GM21447 (cell line): ENCODE results near the gene SP4.
"Not testable (repeated sequence)": the region's sequence is repeated elsewhere in the genome, so short reads cannot be mapped to it uniquely, and the experiment has no call there.

Experiments
- ATAC-seq: cut with Tn5 transposase; IDR thresholded peaks from one replicate; pipeline ENCODE4 v1.9.1; 2021; ENCODE audit not compliant: unreplicated experiment

The SP4 gene

DNA sequence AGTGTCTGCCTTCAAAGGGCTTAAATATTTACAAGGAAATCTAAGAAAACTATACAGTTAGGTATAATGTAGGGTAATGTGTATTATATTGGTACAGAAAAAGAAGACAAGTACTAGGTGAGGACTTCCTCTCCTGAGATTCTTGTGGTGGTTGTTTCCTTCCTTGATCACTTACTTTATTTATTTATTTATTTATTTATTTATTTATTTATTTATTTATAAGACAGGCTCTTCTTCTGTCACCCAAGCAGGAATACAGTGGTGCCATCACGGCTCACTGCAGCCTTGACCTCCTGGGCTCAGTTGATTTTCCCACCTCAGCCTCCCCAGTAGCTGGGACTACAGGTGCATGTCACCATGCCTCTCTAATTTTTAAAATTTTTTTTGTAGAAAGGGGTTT, 96.8 kb downstream of the SP4 start:
- ATAC-seq = no peak

GRCh38 chr7:21526007-21526406, 98.1 kb downstream of the SP4 start:
- no peak for ATAC-seq

DNA sequence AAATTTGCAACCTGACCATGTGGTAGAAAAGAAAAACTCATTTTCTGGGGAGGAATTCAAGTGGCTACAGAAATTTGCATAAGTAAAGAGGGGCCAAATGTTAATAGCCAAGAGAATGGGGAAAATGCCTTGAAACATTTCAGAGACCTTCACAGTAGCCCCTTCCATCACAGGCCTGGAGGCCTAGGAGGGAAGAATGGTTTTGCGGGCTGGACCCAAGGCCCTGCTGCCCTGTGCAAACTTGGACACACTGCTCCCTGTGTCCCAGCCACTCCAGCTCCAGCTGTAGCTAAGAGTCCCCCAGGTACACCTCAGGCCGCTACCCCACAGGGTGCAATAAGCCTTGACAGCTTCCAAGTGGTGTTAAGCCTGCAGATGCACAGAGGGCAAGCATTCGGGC, 98.6 kb downstream of the SP4 start:
- ATAC-seq = no peak

DNA sequence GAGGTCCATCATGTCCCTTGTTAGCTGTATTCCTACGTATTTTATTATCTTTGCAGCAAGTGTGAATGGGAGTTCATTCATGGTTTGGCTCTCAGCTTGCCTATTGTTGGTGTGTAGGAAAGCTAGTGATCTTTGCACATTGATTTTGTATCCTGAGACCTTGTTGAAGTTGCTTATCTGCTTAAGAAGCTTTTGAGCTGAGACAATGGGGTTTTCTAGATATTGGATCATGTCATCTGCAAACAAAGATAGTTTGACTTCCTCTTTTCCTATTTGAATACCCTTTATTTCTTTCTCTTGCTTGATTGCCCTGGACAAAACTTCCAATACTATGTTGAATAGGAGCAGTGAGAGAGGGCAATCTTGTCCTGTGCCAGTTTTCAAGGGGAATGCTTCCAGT, 104.6 kb downstream of the SP4 start:
- not testable (repeated sequence) for ATAC-seq

DNA sequence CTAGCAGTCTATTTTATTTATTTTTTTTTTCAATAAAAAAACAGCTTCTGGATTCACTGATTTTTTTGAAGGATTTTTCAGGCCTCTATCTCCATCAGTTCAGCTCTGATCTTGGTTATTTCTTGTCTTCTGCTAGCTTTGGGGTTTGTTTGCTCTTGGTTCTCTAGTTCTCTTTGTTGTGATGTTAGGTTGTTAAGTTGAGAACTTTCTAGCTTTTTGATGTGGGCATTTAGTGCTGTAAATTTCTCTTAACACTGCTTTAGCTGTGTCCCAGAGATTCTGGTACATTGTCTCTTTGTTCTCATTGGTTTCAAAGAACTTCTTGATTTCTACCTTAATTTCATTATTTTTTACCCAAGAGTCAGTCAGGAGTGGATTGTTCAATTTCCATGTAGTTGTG, 105.8 kb downstream of the SP4 start:
- ATAC-seq = not testable (repeated sequence)

DNA sequence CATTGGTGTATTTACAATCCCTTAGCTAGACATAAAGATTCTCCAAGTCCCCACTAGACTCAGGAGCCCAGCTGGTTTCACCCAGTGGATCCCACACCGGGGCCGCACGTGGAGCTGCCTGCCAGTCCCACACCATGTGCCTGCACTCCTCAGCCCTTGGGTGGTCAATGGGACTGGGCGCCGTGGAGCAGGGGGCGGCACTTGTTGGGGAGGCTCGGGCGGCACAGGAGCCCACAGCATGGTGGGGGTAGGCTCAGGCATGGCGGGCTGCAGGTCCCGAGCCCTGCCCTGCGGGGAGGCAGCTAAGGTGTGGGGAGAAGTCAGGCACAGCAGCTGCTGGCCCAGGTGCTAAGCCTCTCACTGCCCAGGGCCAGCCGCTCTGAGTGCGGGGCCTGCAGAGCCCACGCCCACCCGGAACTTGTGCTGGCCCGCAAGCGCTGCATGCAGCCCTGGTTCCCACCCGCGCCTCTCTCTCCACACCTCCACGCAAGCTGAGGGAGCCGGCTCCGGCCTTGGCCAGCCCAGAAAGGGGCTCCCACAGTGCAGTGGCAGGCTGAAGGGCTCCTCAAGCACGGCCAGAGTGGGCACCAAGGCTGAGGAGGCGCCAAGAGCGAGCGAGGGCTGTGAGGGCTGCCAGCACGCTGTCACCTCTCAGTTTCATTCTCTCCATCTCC, 108.7 kb downstream of the SP4 start:
- ATAC-seq = not testable (repeated sequence)

- ATAC-seq = no peak
Measured at GRCh38 chr7:21538936-21539495, 111.1 kb downstream of the SP4 start.

- no peak for ATAC-seq
Measured at GRCh38 chr7:21542891-21543527, 115.1 kb downstream of the SP4 start, which contains the start of gene DNAH11. TSS of gene DNAH11 (plus strand) at chr7:21543039. CDS start at chr7:21543246, 207 bp downstream.

- ATAC-seq = no peak
Measured at GRCh38 chr7:21543528-21544302, 115.8 kb downstream of the SP4 start.

- ATAC-seq = no peak
Measured at GRCh38 chr7:21544303-21544656, 116.4 kb downstream of the SP4 start.

DNA sequence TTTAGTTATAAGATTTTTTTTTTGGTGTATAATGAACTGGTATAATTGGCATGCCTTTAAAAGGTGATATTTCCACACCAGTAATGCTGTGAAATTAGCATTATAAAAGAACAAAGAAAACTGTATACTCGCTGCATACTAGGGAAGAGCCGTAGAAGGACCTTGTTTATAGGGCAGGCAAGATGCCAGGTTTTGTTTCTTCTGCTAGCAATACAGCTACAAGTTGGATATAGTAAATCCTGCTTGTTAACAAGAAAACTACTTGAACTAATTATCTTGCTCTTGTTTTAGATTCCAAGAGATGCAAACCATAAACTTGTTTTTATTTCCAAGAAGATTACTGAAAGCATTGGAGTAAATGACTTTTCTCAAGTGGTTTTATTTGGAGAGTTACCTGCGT, 116.8 kb downstream of the SP4 start:
- no peak for ATAC-seq

DNA sequence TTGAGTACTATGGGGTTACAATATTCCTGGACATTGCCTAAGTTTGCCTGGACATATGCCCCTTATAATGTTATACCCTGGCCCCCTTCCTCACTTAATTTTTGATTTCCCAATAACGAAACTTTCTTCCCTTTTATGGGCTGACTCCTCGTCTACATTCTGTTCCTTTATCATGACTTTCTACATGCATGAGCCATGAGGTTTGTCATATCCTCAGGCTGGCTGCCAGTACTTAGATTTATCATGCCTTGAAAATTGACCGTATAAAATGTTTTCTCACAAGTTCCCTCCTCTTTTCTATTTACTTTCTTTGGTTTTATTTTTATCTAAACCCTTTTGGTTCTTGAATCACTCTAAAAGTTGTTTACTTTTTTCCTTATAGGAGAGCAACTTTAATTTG, 119.6 kb downstream of the SP4 start:
- no peak for ATAC-seq

GRCh38 chr7:21548491-21548890, 120.6 kb downstream of the SP4 start:
- no peak for ATAC-seq

DNA sequence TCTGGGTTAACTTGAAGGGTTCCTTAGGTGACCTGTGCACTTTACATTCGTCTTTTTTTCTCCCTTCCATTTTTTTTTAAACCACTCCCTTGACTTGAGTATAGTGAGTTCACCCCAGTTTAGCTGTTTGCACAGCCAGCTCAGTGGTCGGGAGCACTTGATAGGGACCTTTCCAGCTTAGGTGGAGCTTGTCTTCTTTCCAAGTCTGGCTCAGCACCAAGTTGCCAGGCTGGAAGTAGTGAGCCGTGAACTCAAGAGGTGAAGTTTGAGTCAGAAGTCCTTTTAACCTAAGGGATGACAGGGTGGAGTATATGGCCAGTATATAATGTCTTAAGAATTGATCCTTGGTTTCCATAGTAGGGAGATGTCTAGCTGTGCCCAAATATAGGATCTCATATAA, 122.2 kb downstream of the SP4 start:
- ATAC-seq = no peak

DNA sequence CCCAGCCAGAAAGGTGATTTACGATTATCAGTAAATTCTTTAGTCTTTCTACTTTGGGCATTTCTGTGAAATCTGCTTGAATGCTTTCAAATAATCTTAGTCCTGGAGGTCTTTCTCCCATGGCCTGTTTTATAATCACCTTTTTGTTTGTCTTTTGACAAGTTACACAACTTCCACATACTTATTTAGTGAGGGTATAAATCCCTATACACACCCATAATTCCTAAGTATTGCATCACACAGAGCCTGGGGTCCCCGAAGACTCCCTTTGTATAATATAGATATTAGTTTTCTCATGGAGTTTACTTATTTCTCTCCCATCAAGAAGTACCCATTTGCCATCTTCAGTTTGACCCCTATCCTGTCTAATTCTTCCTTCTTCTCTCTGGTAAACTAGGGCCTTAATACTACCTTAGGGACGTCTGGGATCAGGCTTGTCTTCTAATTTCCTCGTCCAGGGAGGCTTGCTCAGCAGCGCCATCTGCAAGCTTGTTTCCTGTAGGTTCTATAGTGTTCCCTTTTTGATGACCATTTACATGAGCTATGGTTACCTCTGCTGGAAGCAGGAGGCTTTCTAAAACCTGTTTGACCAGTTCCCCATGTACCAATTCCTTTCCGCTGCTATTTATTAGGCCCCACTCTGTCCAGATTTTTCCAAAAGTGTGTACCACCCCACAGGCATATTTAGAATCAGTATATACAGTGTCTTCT, 123.1 kb downstream of the SP4 start:
- no peak for ATAC-seq

GRCh38 chr7:21562385-21562784, 134.5 kb downstream of the SP4 start:
- no peak for ATAC-seq
